ENCODE data around the gene RDH13.
"Not testable (repeated sequence)": the region's sequence is repeated elsewhere in the genome, so short reads cannot be mapped to it uniquely, and the experiment has no call there.

RDH13 gene

GRCh38 chr19:55047951-55048350, 15.0 kb downstream of the RDH13 start:
- no peak for DNase-seq (ENCODE audit: low read depth in 2 of 2, low spot score in 1 of 2)

GRCh38 chr19:55046975-55047622, 15.8 kb downstream of the RDH13 start:
- DNase-seq (ENCODE audit: low read depth in 2 of 2, low spot score in 1 of 2), result no peak

- DNase-seq (ENCODE audit: low read depth in 2 of 2, low spot score in 1 of 2), result no peak
These were observed 17.9 kb downstream of the RDH13 start for GRCh38 chr19:55044771-55045716.

- no peak for DNase-seq (ENCODE audit: low read depth in 2 of 2, low spot score in 1 of 2)
These were observed 18.7 kb downstream of the RDH13 start for GRCh38 chr19:55044286-55044685.

- no peak for DNase-seq (ENCODE audit: low read depth in 2 of 2, low spot score in 1 of 2)
These were observed 20.3 kb downstream of the RDH13 start for GRCh38 chr19:55042688-55043087.

- no peak for DNase-seq (ENCODE audit: low read depth in 2 of 2, low spot score in 1 of 2)
These were observed 20.6 kb downstream of the RDH13 start for GRCh38 chr19:55042344-55042678.

DNA sequence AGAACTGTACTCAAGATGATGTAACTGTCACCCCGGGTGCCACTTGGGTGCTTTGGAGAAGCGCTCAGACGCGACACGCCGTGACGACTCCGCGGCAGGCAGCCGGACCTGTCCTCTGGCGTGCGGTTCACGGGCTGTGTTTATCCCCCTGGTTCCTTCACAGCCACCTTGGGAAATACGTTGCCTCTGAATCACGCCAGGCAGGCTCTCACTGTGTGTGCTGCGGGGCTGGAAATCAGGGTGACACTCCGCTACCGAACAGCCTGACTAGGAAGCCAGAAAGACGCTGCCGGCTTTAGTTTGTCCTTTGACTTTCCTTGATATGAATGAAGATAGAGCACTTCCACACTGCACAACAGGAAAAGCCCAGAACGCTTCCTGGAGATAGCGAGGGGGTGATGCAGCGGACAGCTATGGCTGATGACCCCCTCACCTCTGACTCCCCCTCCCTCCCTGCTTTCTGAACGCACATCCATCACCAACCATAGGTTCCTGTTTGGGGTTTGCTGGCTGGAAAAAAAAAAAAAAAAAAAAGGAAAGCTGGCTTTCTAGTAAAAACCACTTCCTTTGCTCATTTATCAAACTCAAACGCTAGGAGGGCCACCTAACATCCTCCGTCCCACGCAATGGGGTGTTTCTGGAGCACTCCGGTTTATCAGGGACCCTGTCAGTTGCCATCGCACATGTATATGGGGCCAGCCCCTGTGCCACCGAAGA, 21.2 kb downstream of the RDH13 start:
- DNase-seq (ENCODE audit: low read depth in 2 of 2, low spot score in 1 of 2), result no peak

- no peak for DNase-seq (ENCODE audit: low read depth in 2 of 2, low spot score in 1 of 2)
These were observed 21.7 kb downstream of the RDH13 start for GRCh38 chr19:55041244-55041626.

- not testable (repeated sequence) for DNase-seq (ENCODE audit: low read depth in 2 of 2, low spot score in 1 of 2)
These were observed 22.3 kb downstream of the RDH13 start for GRCh38 chr19:55040654-55041053.

DNA sequence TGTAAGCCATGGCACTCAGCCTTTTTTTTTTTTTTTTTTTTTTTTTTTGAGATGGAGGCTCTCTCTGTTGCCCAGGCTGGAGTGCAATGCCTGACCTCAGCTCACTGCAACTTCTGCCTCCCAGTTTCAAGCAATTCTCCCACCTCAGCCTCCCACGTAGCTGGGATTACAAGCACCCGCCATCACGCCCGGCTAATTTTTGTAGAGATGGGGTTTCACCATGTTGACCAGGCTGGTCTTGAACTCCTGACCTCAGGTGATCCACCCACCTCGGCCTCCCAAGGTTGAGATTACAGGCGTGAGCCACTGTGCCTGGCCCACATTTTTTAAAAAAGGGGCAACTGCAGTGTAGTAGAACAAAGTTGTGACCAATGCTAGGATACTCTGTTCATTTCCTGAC, 25.3 kb downstream of the RDH13 start:
- DNase-seq (ENCODE audit: low read depth in 2 of 2, low spot score in 1 of 2), result not testable (repeated sequence)

DNA sequence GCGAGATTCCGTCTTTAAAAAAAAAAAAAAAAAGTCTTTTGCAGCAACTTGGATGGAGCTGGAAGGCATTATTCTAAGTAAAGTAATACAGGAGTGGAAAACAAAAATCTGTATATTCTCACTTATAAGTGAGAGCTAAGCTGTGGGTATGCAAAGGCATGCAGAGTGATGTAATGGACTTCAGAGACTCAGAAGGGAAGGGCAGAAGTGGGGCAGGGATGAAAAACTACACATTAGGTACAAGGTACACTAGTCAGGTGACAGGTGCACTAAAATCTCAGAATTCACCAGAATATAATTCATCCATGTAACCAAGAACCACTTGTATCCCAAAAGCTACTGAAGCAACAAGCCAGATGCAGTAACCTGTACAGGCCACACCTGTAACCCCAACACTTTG, 26.9 kb downstream of the RDH13 start:
- DNase-seq (ENCODE audit: low read depth in 2 of 2, low spot score in 1 of 2), result no peak

DNA sequence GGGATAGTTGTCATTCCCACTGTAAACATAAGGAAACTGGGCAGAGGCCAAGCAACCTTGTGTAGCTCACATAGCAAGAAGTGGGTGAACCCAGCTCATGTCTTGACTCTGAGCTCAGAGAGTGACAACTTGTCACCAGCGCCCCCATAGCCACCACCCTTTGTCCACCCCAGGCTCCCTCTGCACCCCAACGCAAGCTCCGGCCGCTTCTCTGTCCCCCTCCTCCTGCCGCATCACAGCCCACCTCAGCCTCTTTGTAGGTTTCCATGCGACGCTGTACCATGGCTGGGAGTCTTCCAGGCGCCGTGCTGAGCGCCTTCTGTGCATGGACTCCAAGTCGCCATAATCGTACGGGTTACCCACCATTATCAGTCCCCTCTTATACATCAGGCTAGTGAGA, 28.2 kb downstream of the RDH13 start:
- no peak for DNase-seq (ENCODE audit: low read depth in 2 of 2, low spot score in 1 of 2)

DNA sequence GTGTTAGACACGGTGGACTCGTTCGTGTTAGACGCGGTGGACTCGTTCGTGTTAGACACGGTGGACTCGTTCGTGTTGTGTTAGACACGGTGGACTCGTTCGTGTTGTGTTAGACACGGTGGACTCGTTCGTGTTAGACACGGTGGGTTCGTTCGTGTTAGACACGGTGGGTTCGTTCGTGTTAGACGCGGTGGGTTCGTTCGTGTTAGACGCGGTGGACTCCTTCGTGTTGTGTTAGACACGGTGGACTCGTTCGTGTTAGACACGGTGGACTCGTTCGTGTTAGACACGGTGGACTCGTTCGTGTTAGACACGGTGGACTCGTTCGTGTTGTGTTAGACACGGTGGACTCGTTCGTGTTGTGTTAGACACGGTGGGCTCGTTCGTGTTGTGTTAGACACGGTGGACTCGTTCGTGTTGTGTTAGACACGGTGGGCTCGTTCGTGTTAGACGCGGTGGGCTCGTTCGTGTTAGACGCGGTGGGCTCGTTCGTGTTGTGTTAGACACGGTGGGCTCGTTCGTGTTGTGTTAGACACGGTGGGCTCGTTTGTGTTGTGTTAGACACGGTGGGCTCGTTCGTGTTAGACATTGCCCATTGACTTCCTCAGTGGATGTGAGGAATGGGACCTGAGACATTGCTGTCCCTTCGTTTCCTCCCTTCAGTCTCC, 29.8 kb downstream of the RDH13 start:
- DNase-seq (ENCODE audit: low read depth in 2 of 2, low spot score in 1 of 2), result not testable (repeated sequence)

DNA sequence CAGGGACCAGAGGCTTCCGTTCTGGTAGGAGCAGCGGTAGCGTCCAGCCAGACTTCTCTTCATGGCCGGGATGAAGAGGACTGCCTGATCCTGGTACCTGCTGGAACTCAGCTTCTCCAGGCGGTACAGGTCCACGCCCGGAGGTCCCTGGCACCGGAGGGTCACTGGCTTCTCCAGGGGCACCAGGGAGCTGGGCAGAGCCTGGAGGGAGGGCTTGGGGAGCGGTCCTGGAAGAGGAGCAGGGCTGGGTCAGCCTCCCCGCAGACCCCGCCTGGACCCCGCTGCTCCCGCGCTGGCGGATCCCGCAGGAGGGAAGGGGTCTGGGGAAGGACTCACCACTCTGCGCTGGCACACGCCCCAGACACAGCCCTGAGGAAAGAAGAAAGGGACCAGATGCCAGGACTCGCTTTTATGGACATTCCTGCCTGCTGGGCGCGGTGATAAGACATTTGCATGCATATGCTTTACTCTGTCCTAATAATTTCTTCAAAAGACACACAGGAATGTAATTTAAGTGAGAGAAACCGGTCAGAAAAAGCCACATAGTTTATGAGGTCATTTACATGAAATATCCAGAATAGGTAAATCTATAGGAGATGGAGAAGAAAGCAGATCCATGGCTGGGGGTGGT, 30.7 kb downstream of the RDH13 start:
- no peak for DNase-seq (ENCODE audit: low read depth in 2 of 2, low spot score in 1 of 2)

- DNase-seq (ENCODE audit: low read depth in 2 of 2, low spot score in 1 of 2), result no peak
These were observed 31.8 kb downstream of the RDH13 start for GRCh38 chr19:55031178-55031577.

DNA sequence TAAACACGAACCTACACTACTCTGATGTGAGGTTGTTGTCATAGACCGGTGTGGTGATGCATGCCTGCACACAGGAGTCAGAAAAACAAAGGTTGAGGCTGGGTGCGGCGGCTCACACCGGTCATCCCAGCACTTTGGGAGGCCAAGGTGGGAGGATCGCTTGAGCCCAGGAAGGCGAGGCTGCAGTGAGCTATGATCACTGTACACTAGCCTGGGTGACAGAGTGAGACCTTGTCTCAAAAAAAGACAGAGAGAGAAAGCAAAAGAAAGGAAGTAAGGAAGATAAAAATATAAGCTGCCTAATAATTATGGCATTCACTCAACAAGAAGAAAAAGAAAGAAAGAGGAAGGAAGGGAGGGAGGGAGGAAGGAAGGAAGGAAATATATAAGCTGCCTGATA, 34.2 kb downstream of the RDH13 start:
- DNase-seq (ENCODE audit: low read depth in 2 of 2, low spot score in 1 of 2), result no peak

- no peak for DNase-seq (ENCODE audit: low read depth in 2 of 2, low spot score in 1 of 2)
These were observed 35.2 kb downstream of the RDH13 start for GRCh38 chr19:55027472-55028337.

DNA sequence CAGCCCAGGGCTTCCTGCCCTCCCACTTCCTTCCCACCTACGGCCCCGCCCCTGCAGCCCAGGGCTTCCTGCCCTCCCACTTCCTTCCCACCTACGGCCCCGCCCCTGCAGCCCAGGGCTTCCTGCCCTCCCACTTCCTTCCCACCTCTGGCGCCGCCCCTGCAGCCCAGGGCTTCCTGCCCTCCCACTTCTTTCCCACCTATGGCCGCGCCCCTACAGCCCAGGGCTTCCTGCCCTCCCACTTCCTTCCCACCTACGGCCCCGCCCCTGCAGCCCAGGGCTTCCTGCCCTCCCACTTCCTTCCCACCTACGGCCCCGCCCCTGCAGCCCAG, 35.8 kb downstream of the RDH13 start:
- DNase-seq (ENCODE audit: low read depth in 2 of 2, low spot score in 1 of 2), result not testable (repeated sequence)

DNA sequence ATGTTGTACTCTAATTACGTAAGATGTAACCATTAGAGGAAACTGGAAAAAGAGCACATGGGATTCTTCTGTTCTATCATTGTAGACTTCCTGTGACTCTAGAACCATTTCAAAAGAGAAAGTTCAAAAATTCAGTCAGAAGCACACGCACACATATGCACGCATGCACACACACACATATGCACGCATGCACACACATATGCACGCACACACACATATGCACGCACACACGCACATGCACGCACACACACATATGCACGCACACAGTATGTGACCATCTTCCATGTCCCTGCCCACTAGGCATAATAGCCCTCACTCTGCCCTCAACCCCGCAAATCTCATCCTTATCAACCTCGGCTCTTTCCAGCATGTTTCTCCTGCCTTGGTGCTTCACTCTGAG, 38.8 kb downstream of the RDH13 start:
- no peak for DNase-seq (ENCODE audit: low read depth in 2 of 2, low spot score in 1 of 2)

GRCh38 chr19:55020351-55020750, 42.6 kb downstream of the RDH13 start:
- not testable (repeated sequence) for DNase-seq (ENCODE audit: low read depth in 2 of 2, low spot score in 1 of 2)
